Measurements from ENCODE around the gene EXOG. TPM values are rescaled to one million over a fixed set of nuclear protein-coding genes. Genes with fewer than 3 reads are reported as not detected.

Gene EXOG
- total and polyA plus RNA-seq, 4 donors: 3.1 to 16.5 (median 11.1) TPM

- Histone ChIP-seq H3K9ac (ENCODE audit: insufficient read depth in 1 of 2, low read length in 2 of 2) (no peak overlapping the region), H3K9me3 (ENCODE audit: control insufficient read depth in 4 of 4, insufficient read depth in 3 of 4, low read length in 3 of 4) (no peaks in the 10 kb centered on the region), H3K4me3 (no peak overlapping the region), H3K4me1 (ENCODE audit: control insufficient read depth in 5 of 5, insufficient read depth in 5 of 5, low read length in 5 of 5) (peaks cover 0 to 22% (median 0%) of the 10 kb centered on the region in 5 donors), H3K27ac (ENCODE audit: low read depth in 1 of 2, low read length in 1 of 2) (no peak overlapping the region), H3K27me3 (ENCODE audit: control insufficient read depth in 3 of 3, insufficient read depth in 3 of 3, low read length in 2 of 3) (no peaks in the 10 kb centered on the region), H3K36me3 (ENCODE audit: control insufficient read depth in 4 of 4, insufficient read depth in 4 of 4, low read length in 4 of 4) (peaks cover 0 to 4% (median under 1%) of the 10 kb centered on the region in 4 donors)
- WGBS, 2 donors: 94 to 95% methylated on average over 11 of the region's 11 CpGs
- TF ChIP-seq, protein P1, sequence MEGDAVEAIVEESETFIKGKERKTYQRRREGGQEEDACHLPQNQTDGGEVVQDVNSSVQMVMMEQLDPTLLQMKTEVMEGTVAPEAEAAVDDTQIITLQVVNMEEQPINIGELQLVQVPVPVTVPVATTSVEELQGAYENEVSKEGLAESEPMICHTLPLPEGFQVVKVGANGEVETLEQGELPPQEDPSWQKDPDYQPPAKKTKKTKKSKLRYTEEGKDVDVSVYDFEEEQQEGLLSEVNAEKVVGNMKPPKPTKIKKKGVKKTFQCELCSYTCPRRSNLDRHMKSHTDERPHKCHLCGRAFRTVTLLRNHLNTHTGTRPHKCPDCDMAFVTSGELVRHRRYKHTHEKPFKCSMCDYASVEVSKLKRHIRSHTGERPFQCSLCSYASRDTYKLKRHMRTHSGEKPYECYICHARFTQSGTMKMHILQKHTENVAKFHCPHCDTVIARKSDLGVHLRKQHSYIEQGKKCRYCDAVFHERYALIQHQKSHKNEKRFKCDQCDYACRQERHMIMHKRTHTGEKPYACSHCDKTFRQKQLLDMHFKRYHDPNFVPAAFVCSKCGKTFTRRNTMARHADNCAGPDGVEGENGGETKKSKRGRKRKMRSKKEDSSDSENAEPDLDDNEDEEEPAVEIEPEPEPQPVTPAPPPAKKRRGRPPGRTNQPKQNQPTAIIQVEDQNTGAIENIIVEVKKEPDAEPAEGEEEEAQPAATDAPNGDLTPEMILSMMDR (IDR thresholded peaks at IDR 0.05; ENCODE audit: control extremely low read depth, extremely low read depth): no peak
- no peak for ATAC-seq (ENCODE audit: insufficient read depth, low FRiP score)
- DNase-seq: no peak
These were observed 5.7 kb upstream of the EXOG start for GRCh38 chr3:38490281-38491030.

- H3K9ac ChIP-seq (ENCODE audit: insufficient read depth in 1 of 2, low read length in 2 of 2): no peak overlapping the region
- no peaks in the 10 kb centered on the region for H3K27me3 ChIP-seq (ENCODE audit: control insufficient read depth in 3 of 3, insufficient read depth in 3 of 3, low read length in 2 of 3)
- no peak for DNase-seq
- WGBS, 2 donors: 77 to 90% methylated on average over 6 of the region's 6 CpGs
- no peaks in the 10 kb centered on the region for H3K9me3 ChIP-seq (ENCODE audit: control insufficient read depth in 4 of 4, insufficient read depth in 3 of 4, low read length in 3 of 4)
- H3K27ac ChIP-seq (ENCODE audit: low read depth in 1 of 2, low read length in 1 of 2): no peak overlapping the region
- no peak overlapping the region for H3K4me3 ChIP-seq
- H3K36me3 ChIP-seq (ENCODE audit: control insufficient read depth in 4 of 4, insufficient read depth in 4 of 4, low read length in 4 of 4): peaks cover 0 to 2% (median 0%) of the 10 kb centered on the region in 4 donors
- H3K4me1 ChIP-seq (ENCODE audit: control insufficient read depth in 5 of 5, insufficient read depth in 5 of 5, low read length in 5 of 5): peaks cover 0 to 22% (median 0%) of the 10 kb centered on the region in 5 donors
- ATAC-seq (ENCODE audit: insufficient read depth, low FRiP score): no peak
- TF ChIP-seq, protein P1 (IDR thresholded peaks at IDR 0.05; ENCODE audit: control extremely low read depth, extremely low read depth): no peak
These were observed 4.9 kb upstream of the EXOG start for GRCh38 chr3:38491215-38491614.

DNA sequence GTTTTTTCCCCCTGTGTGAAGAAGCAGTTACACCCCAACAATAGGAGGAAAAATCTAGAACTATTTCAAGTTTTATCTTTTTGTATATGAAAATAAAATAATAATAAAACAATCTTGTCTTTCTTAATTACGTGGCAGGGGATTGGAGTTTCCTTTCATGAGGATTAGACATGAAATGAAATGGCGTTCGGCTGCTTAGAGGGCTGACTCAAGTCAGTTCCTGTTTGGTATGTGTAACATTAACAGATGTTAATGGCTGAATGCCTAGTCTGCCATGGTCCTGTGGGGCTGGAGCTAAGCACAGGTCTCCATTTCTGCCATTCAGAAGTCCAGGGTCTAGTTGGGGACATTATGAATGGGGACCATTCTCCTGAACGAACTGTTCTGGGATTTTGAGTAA is 3.1 kb upstream of the EXOG start:
- peak; percentile 28 to 86 (median 77) for DNase-seq
- H3K4me3 ChIP-seq: no peak overlapping the region
- no peak for ATAC-seq (ENCODE audit: insufficient read depth, low FRiP score)
- peaks cover 0 to 2% (median 0%) of the 10 kb centered on the region in 4 donors for H3K36me3 ChIP-seq (ENCODE audit: control insufficient read depth in 4 of 4, insufficient read depth in 4 of 4, low read length in 4 of 4)
- no peaks in the 10 kb centered on the region for H3K27me3 ChIP-seq (ENCODE audit: control insufficient read depth in 3 of 3, insufficient read depth in 3 of 3, low read length in 2 of 3)
- no peaks in the 10 kb centered on the region for H3K9me3 ChIP-seq (ENCODE audit: control insufficient read depth in 4 of 4, insufficient read depth in 3 of 4, low read length in 3 of 4)
- peaks cover 0 to 29% (median 2%) of the 10 kb centered on the region in 5 donors for H3K4me1 ChIP-seq (ENCODE audit: control insufficient read depth in 5 of 5, insufficient read depth in 5 of 5, low read length in 5 of 5)
- TF ChIP-seq, protein P1 (IDR thresholded peaks at IDR 0.05; ENCODE audit: control extremely low read depth, extremely low read depth): no peak
- WGBS, 2 donors: 59% methylated on average over 4 of the region's 4 CpGs
- peak overlapping the region in 1 of 2 donors; percentile 4 for H3K9ac ChIP-seq (ENCODE audit: insufficient read depth in 1 of 2, low read length in 2 of 2)
- H3K27ac ChIP-seq (ENCODE audit: low read depth in 1 of 2, low read length in 1 of 2): no peak overlapping the region

All from lung (tissue), 12 donors.